NCI-H748 treated with DMSO at 0.1 percent for 48 hours (cell line): Measurements from ENCODE around the gene TMEM185A.
"Not testable (repeated sequence)": the region's sequence is repeated elsewhere in the genome, so short reads cannot be mapped to it uniquely, and the experiment has no call there.

Experiments used
- DNase-seq: peaks from one replicate; lab custom pipeline; 2025; lab: John Stamatoyannopoulos, UW

The TMEM185A gene

GRCh38 chrX:149626829-149627228 lies 4.8 kb downstream of the TMEM185A start:
- not testable (repeated sequence) for DNase-seq

GRCh38 chrX:149619662-149620061 lies 11.9 kb downstream of the TMEM185A start:
- DNase-seq: not testable (repeated sequence)

DNA sequence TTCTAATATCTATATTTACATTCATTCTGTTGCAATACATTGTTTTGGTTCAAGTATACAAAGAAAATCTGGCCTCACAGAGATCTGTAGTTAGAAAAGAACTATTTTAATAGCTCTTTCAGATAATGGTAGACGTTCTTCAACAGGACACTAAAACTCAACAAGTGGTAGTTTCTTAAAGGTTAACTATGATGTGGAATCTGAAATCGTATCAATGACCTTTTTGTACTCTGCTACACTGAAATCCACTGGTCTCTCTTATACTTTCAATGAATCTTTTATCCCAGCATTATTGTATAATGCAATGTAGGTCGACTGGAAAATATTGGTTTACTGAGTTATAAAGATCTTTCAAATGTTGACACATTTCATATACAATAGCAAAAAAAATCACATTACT lies 12.7 kb downstream of the TMEM185A start:
- DNase-seq: no peak

DNA sequence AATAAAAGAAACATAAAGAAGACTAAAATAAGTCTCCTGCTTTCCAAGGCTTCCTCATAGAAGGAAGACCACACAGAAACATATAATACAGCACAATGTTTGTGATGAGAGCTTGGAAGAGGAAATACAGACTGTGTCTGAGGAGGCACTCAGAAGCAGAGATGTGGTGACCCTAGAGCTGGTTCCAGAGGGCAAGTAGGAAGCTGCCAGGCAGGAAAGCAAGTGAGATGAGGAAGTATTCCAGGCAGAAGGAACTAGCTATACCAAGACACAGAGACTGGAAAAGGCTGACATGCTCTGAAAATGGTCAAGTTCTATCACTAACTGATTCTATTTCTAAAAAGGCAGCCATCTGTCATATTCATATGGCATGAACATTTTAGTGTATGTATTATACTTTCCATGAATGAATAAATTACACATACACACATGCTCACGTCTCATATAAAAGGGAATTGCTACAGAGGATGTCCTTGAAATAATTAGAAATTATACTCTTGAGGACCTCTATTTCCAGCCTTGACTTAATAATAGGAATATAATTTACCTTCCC lies 19.9 kb downstream of the TMEM185A start:
- DNase-seq: no peak

- DNase-seq: no peak
Measured at GRCh38 chrX:149610511-149610910, 21.1 kb downstream of the TMEM185A start.

- no peak for DNase-seq
Measured at GRCh38 chrX:149607699-149608098, 23.9 kb downstream of the TMEM185A start.

DNA sequence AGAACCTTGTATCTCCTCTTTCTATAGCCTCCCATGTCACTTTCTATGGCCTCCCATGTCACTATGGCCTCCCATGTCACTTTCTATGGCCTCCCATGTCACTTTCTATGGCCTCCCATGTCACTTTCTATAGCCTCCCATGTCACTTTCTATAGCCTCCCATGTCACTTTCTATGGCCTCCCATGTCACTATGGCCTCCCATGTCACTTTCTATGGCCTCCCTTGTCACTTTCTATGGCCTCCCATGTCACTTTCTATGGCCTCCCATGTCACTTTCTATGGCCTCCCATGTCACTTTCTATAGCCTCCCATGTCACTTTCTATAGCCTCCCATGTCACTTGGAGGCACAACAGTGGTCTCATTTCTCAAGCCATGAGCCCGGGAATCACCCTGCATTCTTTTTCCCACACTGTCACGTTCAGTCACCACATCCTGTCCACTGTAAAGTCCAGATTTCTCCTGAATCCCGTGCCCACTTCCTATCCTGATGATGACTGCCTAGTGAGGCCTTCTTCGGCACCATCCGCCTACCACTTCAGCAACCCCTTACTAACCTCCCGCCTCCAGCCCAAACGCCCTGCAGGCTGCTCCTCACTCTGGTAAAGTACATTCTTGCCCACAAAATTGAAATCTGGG lies 26.2 kb downstream of the TMEM185A start:
- DNase-seq: not testable (repeated sequence)

DNA sequence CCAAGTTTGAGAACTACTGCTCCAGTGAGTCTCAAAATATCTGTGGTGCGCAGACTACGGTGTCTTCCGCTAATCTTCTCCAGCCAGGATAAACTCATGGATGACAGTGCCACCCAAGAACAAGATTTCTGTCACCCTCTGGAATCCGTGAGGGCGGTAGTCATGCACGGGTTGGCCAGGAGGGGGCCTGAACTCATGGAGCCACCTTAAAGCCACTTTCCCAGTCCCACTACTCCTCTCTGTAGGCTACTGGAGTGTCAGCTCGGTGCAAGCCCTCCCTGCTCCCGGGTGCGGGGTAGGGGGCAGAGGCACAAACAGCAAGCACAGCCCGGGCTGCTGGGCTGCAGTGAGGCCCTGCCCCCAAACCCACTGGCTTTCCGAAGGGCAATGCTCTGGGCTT lies 33.0 kb downstream of the TMEM185A start:
- DNase-seq: not testable (repeated sequence)

DNA sequence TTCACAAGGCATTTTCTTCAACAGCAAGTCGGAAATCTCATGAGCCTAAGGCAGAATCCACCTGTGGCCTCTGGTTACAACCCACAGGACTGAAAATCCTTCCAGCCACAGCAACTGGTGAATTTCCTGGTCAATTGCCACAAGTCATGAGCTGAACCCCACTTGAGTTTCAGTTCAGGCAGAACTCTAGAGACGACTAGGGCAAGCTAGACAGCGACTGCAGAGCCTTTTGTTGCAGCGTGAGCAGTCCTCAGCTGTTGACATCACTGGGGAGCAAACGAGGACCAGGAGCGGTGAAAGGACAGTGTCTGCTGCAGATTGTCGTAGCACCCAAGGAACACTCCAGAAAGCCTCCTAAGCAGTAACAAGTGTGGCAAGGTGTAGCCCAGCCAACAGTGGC lies 35.6 kb downstream of the TMEM185A start:
- DNase-seq: not testable (repeated sequence)

GRCh38 chrX:149595214-149595613 lies 36.4 kb downstream of the TMEM185A start, which contains the start of gene HSFX2:
TSS of gene HSFX2 (minus strand) at chrX:149595314. CDS start at chrX:149594700, 614 bp downstream.
- DNase-seq: not testable (repeated sequence)

DNA sequence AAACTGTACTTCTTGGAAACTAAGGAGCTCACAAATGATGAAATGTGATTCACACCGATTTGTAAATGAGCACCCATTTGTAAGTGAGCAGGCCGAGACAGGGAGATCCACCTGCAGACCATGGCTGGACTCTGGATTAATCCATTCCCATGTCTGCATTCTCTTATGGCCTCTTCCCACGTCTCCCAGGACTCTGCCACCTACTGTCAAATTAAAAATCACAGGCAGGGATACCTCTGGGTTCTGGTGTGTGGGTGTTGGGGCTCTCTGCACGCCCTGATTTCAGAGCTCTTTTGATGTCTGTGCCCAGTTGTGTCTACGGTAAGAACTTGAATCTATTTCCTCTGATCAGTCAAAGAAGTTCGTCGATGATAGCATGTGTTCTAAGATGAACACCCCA lies 40.6 kb downstream of the TMEM185A start:
- not testable (repeated sequence) for DNase-seq

- DNase-seq: not testable (repeated sequence)
Measured at GRCh38 chrX:149587359-149587758, 44.2 kb downstream of the TMEM185A start, which contains the start of gene MAGEA9B. TSS of gene MAGEA9B (minus strand) at chrX:149587459. CDS start at chrX:149583179, 4,280 bp downstream.

DNA sequence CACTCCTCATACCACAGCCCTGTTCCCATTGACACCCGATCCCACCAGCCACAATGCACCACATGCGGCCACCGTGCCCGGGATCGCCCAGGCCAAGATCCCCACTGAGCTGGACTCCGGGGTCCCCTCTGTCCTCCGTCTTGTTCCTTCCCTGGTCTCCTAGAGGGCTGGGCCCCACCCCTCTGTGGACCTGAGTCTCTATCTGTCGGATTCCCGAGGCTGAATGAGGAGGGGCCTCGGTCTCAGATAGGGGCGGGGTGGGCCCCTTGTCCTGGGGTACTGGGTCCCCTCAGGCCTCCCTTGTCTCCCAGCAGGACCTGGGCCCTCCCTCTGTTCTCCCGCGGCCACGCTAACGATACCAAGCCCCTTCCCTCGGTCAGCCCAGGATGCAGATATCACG lies 46.0 kb downstream of the TMEM185A start:
- not testable (repeated sequence) for DNase-seq

- not testable (repeated sequence) for DNase-seq
Measured at GRCh38 chrX:149573456-149573855, 58.1 kb downstream of the TMEM185A start.

DNA sequence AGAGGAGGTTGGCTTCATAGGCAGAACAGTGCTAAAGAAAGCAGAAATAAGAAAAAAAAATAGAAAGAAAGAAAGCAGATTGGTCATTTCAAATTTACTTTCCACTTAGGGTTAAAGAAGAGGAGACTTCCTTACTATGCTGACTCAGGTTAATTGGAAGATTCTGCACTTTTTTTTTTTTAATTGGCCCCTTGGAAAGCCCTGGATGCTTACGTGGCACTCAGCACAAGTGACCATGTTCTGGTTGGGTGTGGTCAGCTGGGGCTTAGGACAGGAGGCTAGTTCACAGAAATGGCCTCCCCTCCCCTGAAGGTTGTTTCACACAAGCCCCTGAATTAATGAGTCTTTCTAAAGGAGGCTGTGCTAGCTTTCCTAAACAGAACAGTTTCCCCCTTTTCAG lies 58.8 kb downstream of the TMEM185A start:
- no peak for DNase-seq

GRCh38 chrX:149571770-149572169 lies 59.8 kb downstream of the TMEM185A start:
- no peak for DNase-seq

GRCh38 chrX:149570668-149571067 lies 60.9 kb downstream of the TMEM185A start:
- no peak for DNase-seq

DNA sequence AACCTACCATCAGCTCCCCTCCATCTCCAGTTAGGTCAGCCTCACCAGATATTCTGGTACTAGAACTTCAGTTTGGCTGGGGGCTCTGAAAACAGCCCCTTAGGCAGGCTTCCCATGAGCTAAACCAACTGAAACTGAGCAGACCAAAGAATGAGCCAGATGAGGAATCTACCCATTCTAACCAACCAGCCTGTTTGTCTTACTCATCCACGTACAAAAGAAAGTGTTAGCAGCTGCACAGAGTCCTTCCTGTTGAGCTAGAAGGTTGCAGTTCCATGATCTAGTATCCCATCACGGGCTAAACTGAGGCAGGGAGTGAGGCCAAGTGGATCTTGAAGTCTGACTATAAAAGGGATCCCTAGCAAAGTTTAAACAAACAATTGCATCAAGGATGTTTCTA lies 61.8 kb downstream of the TMEM185A start:
- no peak for DNase-seq

- no peak for DNase-seq
Measured at GRCh38 chrX:149568701-149569296, 62.8 kb downstream of the TMEM185A start.

GRCh38 chrX:149567621-149568417 lies 63.8 kb downstream of the TMEM185A start:
- DNase-seq: no peak

- DNase-seq: no peak
Measured at GRCh38 chrX:149563359-149563758, 68.2 kb downstream of the TMEM185A start.

- not testable (repeated sequence) for DNase-seq
Measured at GRCh38 chrX:149555251-149555650, 76.3 kb downstream of the TMEM185A start.

- DNase-seq: not testable (repeated sequence)
Measured at GRCh38 chrX:149551939-149552248, 79.7 kb downstream of the TMEM185A start.
